ENCODE results near the gene SURF1. TPM values are rescaled to one million over a fixed set of nuclear protein-coding genes. Genes with fewer than 3 reads are reported as not detected.

Gene SURF1
- total and polyA plus RNA-seq, 7 donors, result 27.7 to 127 (median 54.9) TPM

GRCh38 chr9:133303266-133304157, 52.8 kb downstream of the SURF1 start:
- Histone ChIP-seq H3K27ac (no peak overlapping the region), H3K4me3 (no peak overlapping the region), H3K9me3 (no peaks in the 10 kb centered on the region), H3K4me1 (no peaks in the 10 kb centered on the region), H3K27me3 (ENCODE audit: insufficient read depth in 3 of 3, low read length in 2 of 3) (peaks cover 0 to 45% (median 8%) of the 10 kb centered on the region in 3 donors), H3K36me3 (ENCODE audit: insufficient read depth in 1 of 2, low read depth in 1 of 2) (no peaks in the 10 kb centered on the region)
- no peak for TF ChIP-seq CTCF (IDR thresholded peaks at IDR 0.05)
- DNase-seq (no peak), ATAC-seq (no peak)
- WGBS, 3 donors, result 58 to 63% (median 58%) methylated on average over 25 to 26 of the region's 26 CpGs
- intact Hi-C loops (cut with DNase I), result no loop called here

Other genes starting within 250 kb of the SURF1 start
- 10 to 100 TPM; 13.3 to 64.6 (median 21.4) TPM for gene RALGDS, start 235.2 kb downstream of the SURF1 start, total RNA-seq
- gene RALGDS, start 235.2 kb downstream of the SURF1 start, polyA plus RNA-seq, result 10 to 100 TPM; 12.3 to 21.1 (median 17.2) TPM
- 1 to 10 TPM; 2.0 to 4.4 (median 3.3) TPM for gene GBGT1, start 192.6 kb downstream of the SURF1 start, total RNA-seq
- 1 to 10 TPM; 1.6 to 2.9 (median 2.7) TPM for gene GBGT1, start 192.6 kb downstream of the SURF1 start, polyA plus RNA-seq
- not detected for gene OBP2B, start 147.2 kb downstream of the SURF1 start, total RNA-seq
- not detected for gene OBP2B, start 147.2 kb downstream of the SURF1 start, polyA plus RNA-seq
- under 1 TPM; 0.37 to 0.86 (median 0.72) TPM for gene ABO, start 81.3 kb downstream of the SURF1 start, total RNA-seq
- under 1 TPM; 0.03 to 0.51 (median 0.14) TPM for gene ABO, start 81.3 kb downstream of the SURF1 start, polyA plus RNA-seq
- gene SURF6, start 20.3 kb downstream of the SURF1 start, total RNA-seq, result 10 to 100 TPM; 11.4 to 27.3 (median 16.0) TPM
- 10 to 100 TPM; 27.7 to 43.0 (median 36.3) TPM for gene SURF6, start 20.3 kb downstream of the SURF1 start, polyA plus RNA-seq
- gene MED22, start 8.4 kb downstream of the SURF1 start, total RNA-seq, result 10 to 100 TPM in 2 of 4 donors, 1 to 10 TPM in 2; 7.5 to 14.4 (median 10.6) TPM
- 10 to 100 TPM; 14.5 to 43.5 (median 23.4) TPM for gene MED22, start 8.4 kb downstream of the SURF1 start, polyA plus RNA-seq
- 1,000 to 10,000 TPM; 1,013 to 1,526 (median 1,062) TPM for gene RPL7A, start 8.3 kb downstream of the SURF1 start, total RNA-seq
- gene RPL7A, start 8.3 kb downstream of the SURF1 start, polyA plus RNA-seq, result 1,000 to 10,000 TPM; 1,923 to 3,403 (median 2,177) TPM
- gene SURF2, start 63 bp upstream of the SURF1 start, total RNA-seq, result 10 to 100 TPM; 10.9 to 13.8 (median 13.3) TPM
- 10 to 100 TPM; 19.7 to 50.6 (median 38.7) TPM for gene SURF2, start 63 bp upstream of the SURF1 start, polyA plus RNA-seq
- gene SURF4, start 19.6 kb upstream of the SURF1 start, total RNA-seq, result 10 to 100 TPM; 45.6 to 69.4 (median 66.8) TPM
- 100 to 1,000 TPM in 1 of 3 donors, 10 to 100 TPM in 2; 47.9 to 120 (median 88.0) TPM for gene SURF4, start 19.6 kb upstream of the SURF1 start, polyA plus RNA-seq
- under 1 TPM; 0.28 to 0.69 (median 0.46) TPM for gene STKLD1, start 19.9 kb upstream of the SURF1 start, total RNA-seq
- gene STKLD1, start 19.9 kb upstream of the SURF1 start, polyA plus RNA-seq, result under 1 TPM; 0.07 to 0.69 (median 0.46) TPM
- 10 to 100 TPM; 23.8 to 31.2 (median 28.6) TPM for gene REXO4, start 61.5 kb upstream of the SURF1 start, total RNA-seq
- gene REXO4, start 61.5 kb upstream of the SURF1 start, polyA plus RNA-seq, result 10 to 100 TPM; 31.7 to 75.2 (median 54.9) TPM
- 1 to 10 TPM; 2.0 to 6.7 (median 2.5) TPM for gene ADAMTS13, start 65.9 kb upstream of the SURF1 start, total RNA-seq
- gene ADAMTS13, start 65.9 kb upstream of the SURF1 start, polyA plus RNA-seq, result 1 to 10 TPM in 2 of 3 donors, under 1 TPM in 1; 0.73 to 2.6 (median 1.8) TPM
- 1 to 10 TPM; 2.8 to 9.4 (median 7.2) TPM for gene CACFD1, start 103.5 kb upstream of the SURF1 start, total RNA-seq
- 1 to 10 TPM; 4.4 to 7.4 (median 5.6) TPM for gene CACFD1, start 103.5 kb upstream of the SURF1 start, polyA plus RNA-seq
- 1 to 10 TPM; 1.2 to 2.7 (median 1.7) TPM for gene SLC2A6, start 122.6 kb upstream of the SURF1 start, total RNA-seq
- 1 to 10 TPM; 1.3 to 2.2 (median 1.8) TPM for gene SLC2A6, start 122.6 kb upstream of the SURF1 start, polyA plus RNA-seq
- gene MYMK, start 168.5 kb upstream of the SURF1 start, total RNA-seq, result 1 to 10 TPM in 1 of 4 donors, under 1 TPM in 1, not detected in 2; 0.44 to 4.5 TPM
- gene MYMK, start 168.5 kb upstream of the SURF1 start, polyA plus RNA-seq, result under 1 TPM in 2 of 3 donors, not detected in 1; 0.05 to 0.60 TPM
- 1 to 10 TPM in 2 of 4 donors, under 1 TPM in 2; 0.34 to 5.4 (median 2.4) TPM for gene ADAMTSL2, start 178.2 kb upstream of the SURF1 start, total RNA-seq
- gene ADAMTSL2, start 178.2 kb upstream of the SURF1 start, polyA plus RNA-seq, result under 1 TPM; 0.21 to 0.75 (median 0.29) TPM

Measured in psoas muscle (tissue), 8 donors.